Spleen (tissue), 11 donors: ENCODE results near the gene APOLD1. TPM values are rescaled to one million over a fixed set of nuclear protein-coding genes. Genes with fewer than 3 reads are reported as not detected.

ENCODE experiments used
- DNase-seq: peaks from one replicate; pipeline ENCODE4 v3.0.0-alpha.2; 2020
- H3K27ac ChIP-seq, 8 donors: fragments of 200-600 bp; sonication (generic) in 7 of 8; 1 replicate in 4 of 8; 2 replicates in 4 of 8; pipeline versions ENCODE4 v1.5.0 to v1.8.0; 2016 to 2021; ENCODE audit warnings: inconsistent platforms in 4 of 8, mild to moderate bottlenecking in 4 of 8, moderate library complexity in 1 of 8
- H3K27me3 ChIP-seq, 7 donors: fragments of 200-600 bp; sonication (generic) in 6 of 7; replicated peaks in 1 of 7; 1 replicate in 4 of 7; 2 replicates in 3 of 7; pipeline versions ENCODE4 v1.5.0 to v1.8.0; 2016 to 2021; ENCODE audit warnings: inconsistent platforms in 3 of 7, mild to moderate bottlenecking in 1 of 7
- H3K36me3 ChIP-seq, 6 donors: fragments of 200-600 bp; sonication (generic) in 5 of 6; 1 replicate in 4 of 6; 2 replicates in 2 of 6; pipeline versions ENCODE4 v1.5.0 to v1.8.0; 2016 to 2021; ENCODE audit warnings: inconsistent platforms in 2 of 6
- H3K4me1 ChIP-seq, 6 donors: fragments of 200-600 bp; sonication (generic) in 5 of 6; 1 replicate in 3 of 6; 2 replicates in 3 of 6; pipeline versions ENCODE4 v1.5.0 to v1.8.0; 2016 to 2021; ENCODE audit warnings: inconsistent platforms in 3 of 6
- H3K4me3 ChIP-seq, 8 donors: fragments of 200-600 bp; sonication (generic) in 7 of 8; 1 replicate in 4 of 8; 2 replicates in 4 of 8; pipeline versions ENCODE4 v1.5.0 to v1.8.0; 2016 to 2021; ENCODE audit warnings: inconsistent platforms in 4 of 8, mild to moderate bottlenecking in 4 of 8, moderate library complexity in 2 of 8
- H3K9me3 ChIP-seq, 8 donors: fragments of 200-600 bp; sonication (generic) in 7 of 8; 1 replicate in 4 of 8; 2 replicates in 4 of 8; pipeline versions ENCODE4 v1.5.0 to v1.8.0; 2016 to 2021; ENCODE audit warnings: inconsistent platforms in 4 of 8
- POLR2A ChIP-seq, 3 donors: fragments of 450-650 bp; IDR thresholded peaks; one replicate each; pipeline ENCODE4 v1.5.1; 2017; ENCODE audit warnings: antibody characterized with exemption in 3 of 3, mild to moderate bottlenecking in 1 of 3
- POLR2AphosphoS5 ChIP-seq, 3 donors: sonication (generic); formaldehyde crosslinking; IDR thresholded peaks; one replicate each; pipeline ENCODE4 v1.5.1; 2017; ENCODE audit warnings: antibody characterized with exemption in 3 of 3
- WGBS, 5 donors: extraction: QIAGEN DNeasy Blood & Tissue Kit in 3 of 5; methylation state at CpG; one replicate each; pipeline versions ENCODE4 v1.1.5 to v1.1.7; 2013 to 2018; 5-methylcytosine and 5-hydroxymethylcytosine counted together
- intact Hi-C: fragments of 100-400 bp; cut with DNase I; formaldehyde crosslinking; loops from one replicate; pipeline ENCODE4 v1.15.0; 2023; ENCODE audit warnings: low total_unique reads
- polyA plus RNA-seq, 3 donors: library from polyadenylated mRNA; stranded (reverse); fragments of 200-250 nt; gene quantifications; one replicate each; pipeline ENCODE4 v1.2.1, GENCODE V29; 2013
- total RNA-seq, 7 donors: library from RNA; depleted of rRNA in 3 of 7; stranded (reverse); fragments of >200 nt in 3 of 7; fragmentation: NEBNext Ultra II Directional in 4 of 7; extraction: Animal tissue kit (Norgen Biotek cat#: 25700) in 4 of 7; gene quantifications; one replicate each; pipeline versions ENCODE4 v1.1.0 to v1.2.1, GENCODE V29; 2016 to 2021
- TF ChIP-seq, protein P1 (sequence below), 11 experiments: fragments of 200-600 bp in 7 of 11; fragments of 450-650 bp in 4 of 11; sonication (generic) in 4 of 11; IDR thresholded peaks in 8 of 11; conservative IDR thresholded peaks in 3 of 11; 1 replicate in 7 of 11; 2 replicates in 4 of 11; pipeline versions ENCODE4 v1.4.0 to v1.8.0; 2016 to 2021; ENCODE audit warnings: antibody characterized with exemption in 11 of 11, inconsistent platforms in 4 of 11, mild to moderate bottlenecking in 1 of 11
- donor health status: healthy with polysubstance abuse.
- donor health status: DM: no; HTN: no; CAD: no; lungs with moderate emphysema.
- donor health status: DM: no; HTN: no; CAD: no.
- donor health status: Bipolar disorder and iron deficiency.
- donor health status: healthy.
- donor health status: DM: no; HTN: no; CAD: no.
- donor health status: DM: yes; HTN: yes; CAD: no.

APOLD1 gene
- total and polyA plus RNA-seq, 10 donors, result 1.3 to 79.5 (median 12.3) TPM

DNA sequence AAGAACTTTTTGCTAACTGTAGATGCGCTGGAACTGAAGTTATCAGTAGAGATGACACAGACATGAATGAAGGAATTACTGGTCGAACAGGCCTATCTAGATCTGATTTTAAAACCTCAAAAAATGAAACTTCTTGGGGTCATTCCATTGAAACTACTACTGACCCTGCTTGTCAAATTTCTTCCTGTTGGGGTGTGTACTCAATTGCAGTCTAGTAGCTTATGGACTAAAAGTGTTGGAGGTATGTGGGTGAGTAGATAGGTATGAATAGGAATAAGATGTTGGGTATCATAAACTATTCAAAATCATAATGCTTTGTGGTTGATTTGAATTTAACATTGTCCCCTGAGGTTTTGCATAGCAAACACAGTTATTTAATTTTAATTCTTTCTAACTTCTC is 9.2 kb downstream of the APOLD1 start:
- intact Hi-C loops, result no loop called here
- H3K36me3 ChIP-seq, result no peaks in the 10 kb centered on the region
- WGBS, 5 donors, result 94 to 98% (median 96%) methylated on average over 2 of the region's 2 CpGs
- no peak for DNase-seq
- H3K4me3 ChIP-seq, result no peak overlapping the region
- peaks cover 0 to under 1% (median 0%) of the 10 kb centered on the region in 6 donors for H3K4me1 ChIP-seq
- TF ChIP-seq POLR2AphosphoS5 (IDR thresholded peaks at IDR 0.05), result no peak
- TF ChIP-seq POLR2A (IDR thresholded peaks at IDR 0.05), result no peak
- TF ChIP-seq, protein P1, sequence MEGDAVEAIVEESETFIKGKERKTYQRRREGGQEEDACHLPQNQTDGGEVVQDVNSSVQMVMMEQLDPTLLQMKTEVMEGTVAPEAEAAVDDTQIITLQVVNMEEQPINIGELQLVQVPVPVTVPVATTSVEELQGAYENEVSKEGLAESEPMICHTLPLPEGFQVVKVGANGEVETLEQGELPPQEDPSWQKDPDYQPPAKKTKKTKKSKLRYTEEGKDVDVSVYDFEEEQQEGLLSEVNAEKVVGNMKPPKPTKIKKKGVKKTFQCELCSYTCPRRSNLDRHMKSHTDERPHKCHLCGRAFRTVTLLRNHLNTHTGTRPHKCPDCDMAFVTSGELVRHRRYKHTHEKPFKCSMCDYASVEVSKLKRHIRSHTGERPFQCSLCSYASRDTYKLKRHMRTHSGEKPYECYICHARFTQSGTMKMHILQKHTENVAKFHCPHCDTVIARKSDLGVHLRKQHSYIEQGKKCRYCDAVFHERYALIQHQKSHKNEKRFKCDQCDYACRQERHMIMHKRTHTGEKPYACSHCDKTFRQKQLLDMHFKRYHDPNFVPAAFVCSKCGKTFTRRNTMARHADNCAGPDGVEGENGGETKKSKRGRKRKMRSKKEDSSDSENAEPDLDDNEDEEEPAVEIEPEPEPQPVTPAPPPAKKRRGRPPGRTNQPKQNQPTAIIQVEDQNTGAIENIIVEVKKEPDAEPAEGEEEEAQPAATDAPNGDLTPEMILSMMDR (IDR thresholded peaks at IDR 0.05 in 8 of 11, conservative IDR thresholded peaks at IDR 0.05 in 3 of 11), result no peak
- H3K27me3 ChIP-seq, result no peaks in the 10 kb centered on the region
- H3K9me3 ChIP-seq, result no peaks in the 10 kb centered on the region
- no peak overlapping the region for H3K27ac ChIP-seq

DNA sequence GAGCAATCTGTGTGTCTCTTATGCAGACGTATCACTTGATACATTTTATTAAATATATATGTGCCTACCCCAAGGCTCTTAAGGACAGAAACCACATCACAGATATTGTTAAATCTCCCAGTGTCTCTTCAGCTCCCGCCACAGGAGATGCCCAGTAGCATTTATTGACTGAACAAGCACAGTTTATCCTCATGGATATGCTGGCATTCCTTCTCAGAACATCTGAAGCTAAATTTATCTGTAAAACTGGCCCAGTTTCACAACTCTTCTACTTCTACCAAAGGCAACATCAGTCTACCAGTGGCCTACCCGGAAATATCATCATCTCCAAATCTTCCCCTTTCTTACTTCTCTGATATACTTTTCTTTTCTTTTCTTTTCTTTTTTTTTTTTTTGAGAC is 10.7 kb downstream of the APOLD1 start:
- Histone ChIP-seq H3K27ac (no peak overlapping the region), H3K36me3 (no peaks in the 10 kb centered on the region), H3K4me3 (no peak overlapping the region), H3K27me3 (no peaks in the 10 kb centered on the region), H3K4me1 (no peaks in the 10 kb centered on the region), H3K9me3 (no peaks in the 10 kb centered on the region)
- WGBS, 5 donors, result 63 to 95% (median 71%) methylated on average over 3 of the region's 3 CpGs
- intact Hi-C loops, result no loop called here
- TF ChIP-seq, protein P1 (IDR thresholded peaks at IDR 0.05 in 8 of 11, conservative IDR thresholded peaks at IDR 0.05 in 3 of 11), result no peak
- DNase-seq, result no peak

DNA sequence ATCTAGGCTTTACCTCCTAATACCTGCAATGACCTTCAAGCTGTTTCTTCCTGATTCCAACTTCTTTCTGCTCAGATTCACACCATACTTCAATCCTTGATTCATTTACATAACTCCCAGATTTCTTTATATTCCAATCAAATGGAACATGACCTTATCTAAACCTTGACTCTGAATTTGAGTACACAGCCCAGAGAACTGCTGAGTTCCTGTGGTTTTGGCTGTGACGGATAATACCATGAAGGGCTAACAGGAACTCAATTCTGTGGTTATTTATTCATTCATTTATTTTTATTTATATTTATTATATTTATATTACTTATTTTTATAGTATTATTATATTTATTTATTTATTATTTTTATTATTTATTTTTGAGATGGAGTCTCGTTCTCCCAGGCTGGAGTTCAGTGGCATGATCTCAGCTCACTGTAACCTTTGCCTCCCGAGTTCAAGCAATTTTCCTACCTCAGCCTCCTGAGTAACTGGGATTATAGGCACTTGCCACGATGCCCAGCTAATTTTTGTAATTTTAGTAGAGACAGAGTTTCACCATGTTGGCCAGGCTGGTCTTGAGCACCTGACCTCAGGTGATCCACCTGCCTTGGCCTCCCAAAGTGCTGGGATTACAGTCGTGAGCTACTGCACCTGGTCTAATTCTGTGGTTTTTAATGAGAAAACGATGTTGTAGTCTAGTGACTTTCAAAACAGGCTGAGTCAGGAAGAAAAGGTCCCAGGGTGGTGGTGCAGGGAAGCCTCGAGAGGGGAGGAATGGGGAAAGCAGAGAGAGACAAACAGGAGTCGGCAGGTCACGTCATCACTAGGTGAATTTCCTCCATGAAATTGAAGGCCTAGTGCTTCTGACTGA is 11.7 kb downstream of the APOLD1 start:
- Histone ChIP-seq H3K27ac (no peak overlapping the region), H3K9me3 (no peaks in the 10 kb centered on the region), H3K36me3 (no peaks in the 10 kb centered on the region), H3K4me1 (no peaks in the 10 kb centered on the region), H3K4me3 (no peak overlapping the region), H3K27me3 (no peaks in the 10 kb centered on the region)
- TF ChIP-seq, protein P1 (IDR thresholded peaks at IDR 0.05 in 8 of 11, conservative IDR thresholded peaks at IDR 0.05 in 3 of 11), result no peak
- TF ChIP-seq POLR2A (IDR thresholded peaks at IDR 0.05) (no peak), POLR2AphosphoS5 (IDR thresholded peaks at IDR 0.05) (no peak)
- intact Hi-C loops, result no loop called here
- 83 to 90% (median 84%) methylated on average over 9 of the region's 9 CpGs for WGBS, 5 donors
- no peak for DNase-seq

DNA sequence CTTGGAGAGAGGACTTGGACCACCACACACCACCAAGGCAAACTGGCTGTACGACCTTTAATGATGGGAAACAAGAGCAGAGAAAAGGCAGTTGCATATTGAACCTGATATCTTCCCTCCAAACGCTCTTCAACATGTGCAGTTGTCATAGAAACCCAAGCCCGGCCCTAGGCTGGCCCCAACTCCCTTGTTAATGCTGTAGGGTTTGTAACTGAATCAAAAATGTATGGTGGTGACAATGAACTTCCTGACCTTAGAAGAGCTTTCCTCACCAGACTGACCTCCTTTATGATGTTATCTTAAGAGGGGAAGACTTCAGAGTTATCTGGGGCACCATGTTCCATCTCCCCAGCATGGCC is 12.3 kb downstream of the APOLD1 start:
- Histone ChIP-seq H3K36me3 (no peaks in the 10 kb centered on the region), H3K9me3 (no peaks in the 10 kb centered on the region), H3K4me1 (peaks cover under 1 to 2% (median under 1%) of the 10 kb centered on the region in 6 donors), H3K4me3 (no peak overlapping the region), H3K27ac (no peak overlapping the region), H3K27me3 (no peaks in the 10 kb centered on the region)
- intact Hi-C loops, result no loop called here
- 83 to 98% (median 94%) methylated on average over 3 of the region's 3 CpGs for WGBS, 5 donors
- TF ChIP-seq POLR2AphosphoS5 (IDR thresholded peaks at IDR 0.05), result no peak
- TF ChIP-seq, protein P1 (IDR thresholded peaks at IDR 0.05 in 8 of 11, conservative IDR thresholded peaks at IDR 0.05 in 3 of 11), result no peak
- TF ChIP-seq POLR2A (IDR thresholded peaks at IDR 0.05), result no peak
- no peak for DNase-seq
